ENCODE results near the gene PRKG1. TPM values are rescaled to one million over a fixed set of nuclear protein-coding genes. Genes with fewer than 3 reads are reported as not detected.

The PRKG1 gene
- total and polyA plus RNA-seq, 2 of the 4 experiments (the other 2 are of a cell fraction) = 3.5 to 18.3 TPM

DNA sequence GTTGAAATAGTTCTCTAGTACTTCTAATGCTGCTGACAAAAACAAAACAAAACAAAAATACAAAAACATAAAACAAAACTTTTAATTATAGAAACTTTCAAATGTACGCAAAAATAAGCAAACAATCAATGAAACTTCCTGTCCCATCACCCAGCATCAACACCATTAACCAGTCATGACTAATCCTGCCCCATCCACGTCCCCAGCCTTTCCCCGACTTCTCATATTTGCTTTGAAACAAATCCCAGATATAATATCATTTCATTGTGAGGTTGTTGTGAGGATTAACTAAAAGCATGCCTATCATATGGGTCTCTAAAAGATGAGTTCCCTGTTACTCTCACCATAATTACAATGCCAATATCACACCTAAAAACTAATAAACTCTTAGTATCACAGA, 569.4 kb downstream of the PRKG1 start:
- Histone ChIP-seq H4K5ac (ENCODE audit: low read depth, low read length) (no peak overlapping the region), H3K23ac (ENCODE audit: low read depth, low read length) (no peak overlapping the region), H4K8ac (ENCODE audit: low read depth in 2 of 2, low read length in 2 of 2) (no peak overlapping the region), H2BK120ac (ENCODE audit: low read depth, low read length) (no peak overlapping the region), H3K4ac (ENCODE audit: low read depth, low read length) (no peak overlapping the region), H2AFZ (replicated peaks; ENCODE audit: low read length, poor library complexity) (no peak overlapping the region), H3K9me3 (ENCODE audit: control insufficient read depth, insufficient read depth, low read length) (no peaks in the 10 kb centered on the region), H3K9me1 (ENCODE audit: insufficient read depth, low read length) (no peaks in the 10 kb centered on the region), H4K20me1 (ENCODE audit: insufficient read depth, low read length) (no peaks in the 10 kb centered on the region), H2BK15ac (ENCODE audit: low read depth, low read length) (no peak overlapping the region), H3K4me3 (ENCODE audit: insufficient read depth, low read depth, low read length) (no peak overlapping the region), H3K4me1 (ENCODE audit: control insufficient read depth, insufficient read depth, low read length) (peaks cover under 1% of the 10 kb centered on the region; the same call in 1 of the 2 replicates), H3K4me2 (ENCODE audit: low read depth, low read length) (no peak overlapping the region), H3K56ac (ENCODE audit: extremely low read depth, insufficient read depth, low read length) (no peak overlapping the region), H2AK5ac (ENCODE audit: low read depth, low read length) (no peak overlapping the region), H3K18ac (ENCODE audit: low read depth, low read length) (no peak overlapping the region), H3K14ac (replicated peaks; ENCODE audit: low read depth, low read length) (no peak overlapping the region), H3K27me3 (ENCODE audit: control insufficient read depth, insufficient read depth, low read length) (no peaks in the 10 kb centered on the region), H4K91ac (ENCODE audit: insufficient read depth, low read depth, low read length) (no peak overlapping the region), H2BK20ac (ENCODE audit: low read depth, low read length) (no peak overlapping the region), H3K9ac (ENCODE audit: low read depth, low read length) (no peak overlapping the region), H2BK5ac (ENCODE audit: low read depth, low read length, poor library complexity, severe bottlenecking) (no peak overlapping the region), H3K79me1 (ENCODE audit: low read depth in 1 of 2, low read length in 2 of 2) (no peaks in the 10 kb centered on the region; a peak in 1 of 4 replicates), H2AK9ac (replicated peaks; ENCODE audit: low read depth, low read length, poor library complexity) (no peak overlapping the region), H3K27ac (ENCODE audit: insufficient read depth, low read length) (no peak overlapping the region), H3K36me3 (ENCODE audit: control insufficient read depth, insufficient read depth, low read length) (no peaks in the 10 kb centered on the region)
- ATAC-seq (ENCODE audit: low read depth) = no peak
- TF ChIP-seq MXI1 (IDR thresholded peaks at IDR 0.05; ENCODE audit: borderline replicate concordance, low read depth, low read length) (no peak), ELK1 (IDR thresholded peaks at IDR 0.05; ENCODE audit: borderline replicate concordance, low read depth, low read length) (no peak), RAD21 (IDR thresholded peaks at IDR 0.05; ENCODE audit: low read length) (no peak), MAFK (IDR thresholded peaks at IDR 0.05; ENCODE audit: low read depth, low read length) (no peak), FOS (IDR thresholded peaks at IDR 0.05; ENCODE audit: low read depth, low read length) (no peak), NFE2L2 (IDR thresholded peaks at IDR 0.05; ENCODE audit: low read depth, low read length) (no peak), RFX5 (IDR thresholded peaks at IDR 0.05; ENCODE audit: low read depth, low read length) (no peak), CEBPB (IDR thresholded peaks at IDR 0.05; ENCODE audit: low read depth, low read length) (no peak), CHD1 (IDR thresholded peaks at IDR 0.05; ENCODE audit: low read depth, low read length) (no peak), RCOR1 (IDR thresholded peaks at IDR 0.05; ENCODE audit: insufficient replicate concordance, low read length) (no peak), POLR2A (IDR thresholded peaks at IDR 0.05; ENCODE audit: low read depth, low read length) (no peak)
- TF ChIP-seq, protein P1, sequence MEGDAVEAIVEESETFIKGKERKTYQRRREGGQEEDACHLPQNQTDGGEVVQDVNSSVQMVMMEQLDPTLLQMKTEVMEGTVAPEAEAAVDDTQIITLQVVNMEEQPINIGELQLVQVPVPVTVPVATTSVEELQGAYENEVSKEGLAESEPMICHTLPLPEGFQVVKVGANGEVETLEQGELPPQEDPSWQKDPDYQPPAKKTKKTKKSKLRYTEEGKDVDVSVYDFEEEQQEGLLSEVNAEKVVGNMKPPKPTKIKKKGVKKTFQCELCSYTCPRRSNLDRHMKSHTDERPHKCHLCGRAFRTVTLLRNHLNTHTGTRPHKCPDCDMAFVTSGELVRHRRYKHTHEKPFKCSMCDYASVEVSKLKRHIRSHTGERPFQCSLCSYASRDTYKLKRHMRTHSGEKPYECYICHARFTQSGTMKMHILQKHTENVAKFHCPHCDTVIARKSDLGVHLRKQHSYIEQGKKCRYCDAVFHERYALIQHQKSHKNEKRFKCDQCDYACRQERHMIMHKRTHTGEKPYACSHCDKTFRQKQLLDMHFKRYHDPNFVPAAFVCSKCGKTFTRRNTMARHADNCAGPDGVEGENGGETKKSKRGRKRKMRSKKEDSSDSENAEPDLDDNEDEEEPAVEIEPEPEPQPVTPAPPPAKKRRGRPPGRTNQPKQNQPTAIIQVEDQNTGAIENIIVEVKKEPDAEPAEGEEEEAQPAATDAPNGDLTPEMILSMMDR (conservative IDR thresholded peaks at IDR 0.05; ENCODE audit: low read depth, low read length) = no peak
- dilution Hi-C loops (cut with HindIII; ENCODE audit: low sequenced_read_pairs, unreplicated experiment) (no loop called here), intact Hi-C loops (cut with micrococcal nuclease) (no loop called here), in situ Hi-C loops (cut with MboI; ENCODE audit: low sequenced_read_pairs) (no loop called here)
- DNase-seq = no peak
- ChIA-PET CTCF (no interaction called here), POLR2A (ENCODE audit: unreplicated experiment) (no interaction called here)
- WGBS, 2 experiments (ENCODE audit: extremely low coverage in 2 of 2, insufficient read length in 1 of 2) = 100% methylated on average over 1 of the region's 3 CpGs; no CpG with 5 or more reads in 1 of the 2 experiments
- BruUV-seq (replicated peaks) = no TSS peak
